ENCODE data around the gene HES3.

HES3 gene

DNA sequence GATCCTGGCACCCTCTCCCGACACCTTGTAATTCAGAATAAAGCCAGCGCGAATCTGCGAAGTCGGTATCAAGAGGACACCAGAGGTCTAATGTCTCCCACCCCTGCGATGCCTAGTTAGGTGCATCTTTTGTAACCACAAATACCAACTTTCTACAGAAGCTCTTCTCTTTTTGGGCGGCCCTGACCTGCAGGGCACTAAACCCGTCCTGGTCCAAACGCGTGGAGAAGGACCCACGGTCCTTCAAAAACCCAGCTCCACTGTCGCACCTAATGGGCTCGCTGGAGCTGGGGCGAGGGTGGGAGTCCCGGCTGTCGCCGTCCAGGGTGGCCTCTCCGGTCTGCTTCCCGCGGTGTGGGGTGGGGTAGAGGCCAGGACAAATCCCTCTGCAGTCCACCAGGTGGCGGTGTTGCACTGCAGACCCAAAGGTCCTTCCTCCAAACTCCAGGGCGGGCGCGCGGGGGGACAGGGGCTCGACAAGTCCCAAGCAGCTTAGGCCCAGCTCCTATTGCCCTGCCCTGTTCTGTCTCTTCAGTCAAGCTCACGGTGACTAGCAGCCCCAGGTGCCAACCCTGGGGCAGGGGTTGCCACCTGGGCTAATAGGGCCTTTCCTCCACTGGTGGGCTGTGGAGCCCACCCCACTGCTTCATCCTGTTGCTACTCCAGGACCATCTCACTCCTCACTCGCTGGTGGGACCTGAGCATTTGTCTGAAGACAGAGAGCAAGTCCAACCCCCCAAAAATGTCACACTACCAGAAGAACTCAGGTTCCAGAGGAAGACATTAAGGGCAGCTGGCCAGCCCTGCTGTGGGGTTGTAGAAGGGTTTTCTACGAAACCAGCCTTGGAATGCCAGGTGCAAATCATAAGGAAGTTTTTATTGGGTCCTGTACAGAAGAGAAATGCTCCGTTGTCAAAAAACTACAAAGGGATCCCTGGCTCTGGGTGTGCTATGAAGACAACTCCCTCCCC is 2.8 kb downstream of the HES3 start:
- peak; percentile 78 for DNase-seq

- DNase-seq, result no peak
Observed at GRCh38 chr1:6247651-6248050, 3.7 kb downstream of the HES3 start.

DNA sequence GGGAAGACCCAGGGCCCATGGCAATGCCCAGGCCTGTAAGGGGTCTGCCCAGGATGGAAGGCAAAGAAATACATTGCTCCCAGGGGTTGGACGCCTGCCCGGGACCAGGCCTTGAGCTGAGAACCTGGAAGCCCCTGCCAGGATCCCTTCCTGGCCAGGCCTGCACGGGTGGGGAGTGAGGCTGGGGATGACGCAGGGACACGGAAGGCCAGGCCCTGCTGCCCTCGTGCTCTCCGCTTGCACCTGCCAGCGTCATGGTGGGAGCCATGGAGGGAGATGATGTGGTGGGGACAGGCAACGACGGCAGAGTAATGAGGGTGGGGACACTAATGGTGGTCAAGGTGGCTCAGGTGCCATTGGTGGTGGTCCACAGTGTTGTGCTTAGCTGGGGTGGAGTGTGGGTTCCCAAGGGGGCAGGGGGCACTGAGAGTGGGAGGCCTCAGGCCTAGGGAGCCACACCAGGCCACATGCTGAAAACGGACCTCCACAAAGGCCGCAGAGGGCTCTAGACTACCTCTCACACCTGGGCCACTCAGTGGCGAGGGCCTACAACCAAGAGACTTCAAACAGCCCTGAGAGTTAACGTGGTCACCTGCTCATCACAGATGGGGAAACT is 4.3 kb downstream of the HES3 start:
- DNase-seq, result no peak

GRCh38 chr1:6248932-6249738 is 5.2 kb downstream of the HES3 start:
- no peak for DNase-seq

DNA sequence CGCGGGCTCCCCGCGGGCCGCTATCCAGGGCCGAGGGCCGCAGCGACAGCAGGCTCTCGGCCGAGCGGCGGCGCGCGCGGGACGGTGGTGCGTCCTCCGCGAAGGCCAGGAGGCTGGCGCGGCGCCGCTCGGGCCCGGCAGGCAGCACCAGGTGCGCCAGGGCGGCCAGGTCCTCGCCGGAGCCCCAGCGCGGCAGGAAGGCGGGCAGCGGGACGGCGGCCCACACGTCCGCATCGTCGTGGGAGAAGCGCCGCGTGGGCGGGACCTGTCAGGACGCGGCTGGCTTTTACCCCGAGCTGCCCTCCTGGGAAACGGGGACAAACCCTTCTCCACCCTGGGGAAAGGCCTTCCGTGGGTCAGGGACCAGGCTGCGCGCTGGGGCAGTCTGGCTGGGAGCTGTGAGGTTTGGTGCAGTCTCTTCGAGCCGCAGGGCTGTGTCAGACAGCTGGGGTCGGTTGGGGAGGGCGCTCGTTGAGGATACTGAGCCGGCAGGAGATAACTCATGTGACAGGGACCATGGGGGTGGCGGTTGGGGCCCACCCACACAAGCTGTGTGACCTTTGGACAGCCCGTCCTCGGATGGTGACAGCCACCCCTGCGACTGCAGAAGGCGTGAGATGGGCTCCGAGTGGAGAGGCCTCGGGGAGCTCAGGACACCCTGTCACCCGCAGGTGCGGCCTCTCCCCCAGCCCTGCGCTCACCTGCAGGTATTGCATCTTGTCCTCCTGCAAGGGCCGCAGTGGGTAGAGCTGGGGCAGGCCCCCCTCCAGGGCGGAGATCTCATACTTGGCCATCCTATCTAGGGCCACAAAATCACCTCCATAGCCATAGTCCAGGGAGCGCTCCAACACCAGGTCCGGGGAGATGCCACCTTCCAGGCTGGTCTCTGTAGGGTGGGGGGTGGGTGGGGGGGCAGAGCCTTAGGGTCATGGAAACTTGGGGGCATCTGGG is 6.0 kb downstream of the HES3 start:
- DNase-seq, result no peak

- no peak for DNase-seq
Observed at GRCh38 chr1:6251233-6251632, 7.3 kb downstream of the HES3 start.

DNA sequence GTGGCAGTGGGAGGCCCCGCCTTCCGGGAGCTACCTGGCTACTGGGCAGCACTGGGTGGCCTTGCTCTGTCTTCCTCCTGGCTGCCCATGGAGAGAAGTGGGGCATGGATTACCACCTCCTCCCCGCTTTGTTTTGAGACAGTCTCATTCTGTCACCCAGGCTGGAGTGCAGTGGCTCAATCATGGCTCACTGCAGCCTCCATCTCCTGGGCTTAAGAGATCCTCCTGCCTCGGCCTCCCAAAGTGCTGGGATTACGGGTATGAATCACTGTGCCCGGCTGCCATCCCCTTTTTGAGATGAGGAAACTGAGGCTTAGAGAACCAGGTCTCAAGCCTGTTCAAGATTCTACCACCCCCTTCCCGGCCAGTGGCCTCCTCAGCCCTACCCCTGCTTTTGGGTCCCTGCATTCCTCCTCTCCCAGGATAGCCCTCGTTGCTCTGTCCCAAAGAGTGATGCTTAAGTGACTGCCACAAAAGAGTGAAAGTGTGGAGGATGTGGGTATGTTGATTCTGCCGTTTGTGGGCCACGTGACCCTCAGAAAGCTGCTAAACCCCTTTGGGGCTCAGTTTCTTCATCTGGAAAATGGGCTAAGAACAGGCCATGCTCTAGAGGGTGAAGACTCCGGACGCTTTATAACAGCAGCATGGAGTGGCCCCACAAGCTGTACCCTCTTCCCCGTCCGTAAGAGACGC is 7.8 kb downstream of the HES3 start:
- no peak for DNase-seq

DNA sequence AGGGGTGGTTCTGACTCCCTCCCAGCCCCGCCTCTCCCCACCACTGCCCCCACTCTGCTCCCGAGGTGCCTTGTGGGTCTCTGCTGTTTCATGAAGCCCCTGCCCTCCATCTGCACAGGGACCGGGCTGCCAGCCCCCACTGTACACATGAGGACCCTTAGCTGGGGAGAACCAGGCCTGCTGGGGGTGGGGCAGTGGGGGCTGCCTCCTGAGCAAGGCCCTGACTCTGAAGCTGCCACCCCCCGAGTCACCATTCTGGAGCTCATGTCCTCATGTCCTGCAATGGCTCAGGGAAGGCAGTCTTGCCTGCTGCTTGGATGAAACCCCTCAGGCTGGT is 8.4 kb downstream of the HES3 start:
- DNase-seq, result no peak

GRCh38 chr1:6253380-6253779 is 9.4 kb downstream of the HES3 start:
- DNase-seq, result no peak

GRCh38 chr1:6254691-6255090 is 10.7 kb downstream of the HES3 start:
- DNase-seq, result no peak

DNA sequence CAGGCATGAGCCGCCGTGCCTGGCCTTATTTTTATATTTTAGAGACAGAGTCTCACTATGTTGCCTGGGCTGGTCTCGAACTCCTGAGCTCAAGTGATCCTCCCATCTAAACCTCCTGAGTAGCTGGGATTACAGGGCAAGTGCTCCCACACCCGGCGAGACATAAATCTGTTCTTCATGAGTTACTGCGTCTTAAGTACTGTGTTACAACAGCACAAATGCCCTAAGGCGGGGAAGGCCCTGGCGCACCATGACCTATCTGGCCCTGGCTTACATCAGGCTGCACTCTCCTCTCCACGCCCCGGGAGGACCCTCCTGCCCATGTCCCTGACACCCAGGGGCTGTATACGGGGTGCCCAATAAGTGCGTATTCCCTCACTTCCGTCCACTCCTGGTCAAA is 12.7 kb downstream of the HES3 start:
- no peak for DNase-seq

GRCh38 chr1:6257541-6258069 is 13.6 kb downstream of the HES3 start:
- DNase-seq, result no peak

- no peak for DNase-seq
Observed at GRCh38 chr1:6258675-6259074, 14.7 kb downstream of the HES3 start.

- DNase-seq, result peak; percentile 74
Observed at GRCh38 chr1:6259491-6260362, 15.7 kb downstream of the HES3 start.

DNA sequence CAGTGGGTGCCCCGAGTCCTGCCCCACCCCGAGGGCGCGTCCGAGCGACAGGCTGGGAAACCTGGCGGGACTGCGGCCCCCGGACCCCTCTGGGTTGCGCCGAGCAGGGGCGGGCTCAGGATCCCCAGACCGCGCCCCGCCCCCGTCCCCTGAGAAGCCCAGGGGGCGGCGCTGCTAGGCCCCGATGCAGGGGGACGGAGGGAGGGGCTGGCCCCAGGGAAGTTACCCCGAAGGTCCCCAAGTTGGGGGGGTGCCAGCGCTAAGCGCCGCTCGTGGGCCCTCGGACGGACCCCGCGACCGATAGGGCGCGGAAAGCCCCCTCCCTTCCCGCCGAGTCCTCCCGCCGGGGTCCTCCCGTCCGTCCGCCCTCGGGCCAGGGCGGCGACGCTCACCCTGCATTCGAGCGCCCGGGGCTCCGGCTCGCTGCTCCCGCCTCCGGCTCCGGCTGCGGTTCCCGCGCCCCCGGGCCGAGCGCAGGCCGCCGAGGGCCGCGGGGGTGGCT is 16.5 kb downstream of the HES3 start:
- DNase-seq, result no peak

DNA sequence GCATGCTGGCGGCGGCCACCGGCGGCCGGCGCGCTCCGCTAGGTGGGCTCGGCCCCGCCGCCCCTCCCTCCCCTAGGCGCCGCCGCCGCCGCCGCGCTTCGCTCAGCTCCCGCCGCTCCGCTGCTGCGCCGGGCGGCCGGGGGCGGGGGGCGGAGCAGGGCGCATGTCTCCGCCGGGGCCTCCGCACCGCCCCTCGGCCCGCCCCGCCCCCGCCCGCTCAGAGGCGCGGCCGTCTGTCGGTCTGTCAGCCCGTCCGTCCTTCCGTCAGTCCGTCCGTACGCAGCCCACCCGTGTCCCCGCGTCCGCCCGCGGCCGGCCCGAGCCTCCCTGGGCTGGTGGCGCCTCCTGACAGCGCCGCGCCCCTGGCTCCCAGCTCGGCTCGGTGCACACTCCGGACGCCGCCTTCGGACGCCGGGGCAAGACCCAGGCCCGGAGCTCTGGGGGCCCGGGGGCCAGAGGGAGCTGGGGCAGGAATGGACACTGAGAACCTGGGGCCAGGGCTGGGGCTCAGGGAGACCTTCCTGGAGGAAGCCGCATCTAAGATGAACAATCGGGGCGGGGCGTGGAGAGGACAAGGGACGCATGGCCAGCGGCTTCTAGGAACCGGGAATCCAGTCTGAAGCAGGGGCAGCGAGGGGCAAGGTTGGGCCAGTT is 17.1 kb downstream of the HES3 start, which contains the start of gene GPR153:
Gene GPR153 (minus strand): TSS at position 138 of the 654 bp plus-strand sequence. CDS start 6,193 bp downstream, outside the sequence.
- DNase-seq, result peak; percentile 34

GRCh38 chr1:6261615-6261995 is 17.6 kb downstream of the HES3 start:
- no peak for DNase-seq

DNA sequence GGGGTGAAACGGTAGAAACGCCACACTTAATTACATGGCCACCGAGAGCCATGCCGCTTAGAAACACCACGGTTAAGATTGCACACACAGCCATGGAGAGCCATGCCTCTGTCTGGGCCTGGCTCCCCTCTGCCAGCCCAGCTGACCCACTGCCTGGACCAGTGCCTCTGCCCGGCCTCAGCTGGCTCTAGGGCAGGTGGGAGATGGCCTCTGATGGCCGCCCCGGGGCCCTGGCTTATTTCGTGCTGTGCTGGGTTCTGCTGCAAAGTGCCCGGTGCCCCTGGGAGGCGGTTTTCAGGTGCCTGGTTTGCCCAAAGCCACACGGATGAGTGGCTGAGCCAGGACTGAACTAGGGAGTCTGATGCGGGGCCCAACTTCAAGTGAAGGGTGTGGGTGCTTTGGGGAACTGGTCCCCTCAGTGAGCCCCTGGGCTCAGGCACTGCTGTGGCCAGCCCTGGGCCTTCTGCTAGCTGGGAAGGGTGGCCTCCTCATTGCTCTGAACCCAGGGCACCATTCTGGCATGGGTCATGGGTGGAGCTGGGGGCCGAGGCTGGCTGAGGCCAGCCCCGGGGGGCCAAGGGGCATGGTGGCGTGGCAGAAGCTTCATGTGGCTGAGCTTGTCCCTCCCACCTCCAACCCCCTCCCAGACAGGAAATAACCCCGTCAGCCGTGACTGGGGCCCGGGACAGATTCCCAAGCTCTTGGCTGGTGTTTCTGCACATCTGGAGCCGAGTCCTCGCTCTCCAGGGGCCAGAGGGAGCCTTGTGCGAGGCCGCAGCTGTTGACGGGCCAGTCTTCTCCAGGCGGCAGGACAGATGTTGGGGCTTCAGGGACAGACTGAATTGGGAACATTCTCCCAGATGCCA is 18.8 kb downstream of the HES3 start:
- DNase-seq, result no peak

DNA sequence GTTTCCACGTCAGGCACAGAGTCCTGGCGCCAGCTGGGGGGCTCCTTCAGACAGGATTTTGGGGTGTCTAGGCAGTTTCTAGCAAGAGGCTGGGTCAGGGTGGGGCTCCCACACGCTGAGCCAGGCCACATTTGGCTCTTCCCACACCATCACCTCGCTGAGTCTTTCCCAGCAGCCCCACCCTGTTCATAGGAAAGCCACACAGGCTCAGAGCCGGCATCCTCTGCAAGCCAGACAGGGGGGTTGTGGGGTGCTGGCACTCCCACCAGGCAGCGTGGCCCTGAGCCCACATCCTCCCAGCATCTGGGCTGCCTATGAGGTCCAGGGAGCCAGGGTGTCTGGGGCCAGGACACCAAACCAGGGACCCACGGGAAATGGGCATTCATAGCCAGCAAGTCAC is 19.7 kb downstream of the HES3 start:
- DNase-seq, result no peak

All from activated CD4-positive, alpha-beta T cell treated with anti-CD3 and anti-CD28 coated beads, Interleukin-2, amount 50 U/mL, for 1 hour (primary cell).